NCI-H524 (cell line): ENCODE results near the gene PASK.
A peak's percentile ranks its signal among the peaks of the same experiment; 100 is the strongest.

Source experiments
- DNase-seq, 2 experiments: peaks; one replicate each; lab custom pipeline; 2025; lab: John Stamatoyannopoulos, UW

The PASK gene

GRCh38 chr2:241065355-241065803 is 83.9 kb downstream of the PASK start:
- no peak for DNase-seq

GRCh38 chr2:241064802-241065354 is 84.4 kb downstream of the PASK start:
- DNase-seq = no peak

GRCh38 chr2:241064008-241064801 is 85.1 kb downstream of the PASK start:
- DNase-seq = no peak

- peak in 1 of 2 experiments; percentile 6 for DNase-seq
Observed at GRCh38 chr2:241063587-241063986, 85.7 kb downstream of the PASK start.

- DNase-seq = no peak
Observed at GRCh38 chr2:241063093-241063551, 86.2 kb downstream of the PASK start.

GRCh38 chr2:241062389-241063092 is 86.7 kb downstream of the PASK start:
- DNase-seq = no peak

- DNase-seq = no peak
Observed at GRCh38 chr2:241061275-241061674, 88.0 kb downstream of the PASK start.
